PC-9 (cell line): ENCODE data around the gene TMEM109.

Experiments used
- CTCF ChIP-seq: fragments of 200-600 bp; sonication (generic); conservative IDR thresholded peaks from 2 replicates; pipeline ENCODE4 v1.6.1; 2017; ENCODE audit warnings: mixed run types, antibody characterized with exemption, mild to moderate bottlenecking, moderate library complexity
- EZH2 ChIP-seq: fragments of 200-600 bp; sonication (generic); IDR thresholded peaks from 2 replicates; pipeline ENCODE4 v1.8.0; 2017; ENCODE audit warnings: antibody characterized with exemption, low read depth

- no peak for TF ChIP-seq CTCF
- no peak for TF ChIP-seq EZH2
Measured at GRCh38 chr11:60880643-60881282, 33.2 kb upstream of the TMEM109 start.
